Measurements from ENCODE around the gene CDYL2.

DNA sequence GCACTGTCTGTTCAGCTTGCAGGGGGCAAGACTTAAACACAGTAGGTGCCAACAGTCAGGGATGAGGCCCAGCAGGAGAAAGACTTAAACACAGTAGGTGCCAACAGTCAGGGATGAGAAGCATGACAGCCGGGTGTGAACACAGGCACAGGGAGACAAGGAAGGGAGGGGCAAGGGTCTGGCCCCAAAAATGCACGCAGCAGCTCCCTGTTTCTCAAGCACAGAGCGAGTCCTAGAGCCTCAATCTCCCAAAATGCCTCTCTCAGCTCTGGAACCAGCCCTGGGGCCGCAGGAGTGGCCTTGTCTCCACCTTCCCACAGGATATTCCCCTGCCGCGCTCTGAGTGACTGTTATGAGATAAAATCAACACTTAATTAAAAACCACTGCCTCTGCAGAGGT, 197.2 kb downstream of the CDYL2 start:
- TF ChIP-seq, protein P1, sequence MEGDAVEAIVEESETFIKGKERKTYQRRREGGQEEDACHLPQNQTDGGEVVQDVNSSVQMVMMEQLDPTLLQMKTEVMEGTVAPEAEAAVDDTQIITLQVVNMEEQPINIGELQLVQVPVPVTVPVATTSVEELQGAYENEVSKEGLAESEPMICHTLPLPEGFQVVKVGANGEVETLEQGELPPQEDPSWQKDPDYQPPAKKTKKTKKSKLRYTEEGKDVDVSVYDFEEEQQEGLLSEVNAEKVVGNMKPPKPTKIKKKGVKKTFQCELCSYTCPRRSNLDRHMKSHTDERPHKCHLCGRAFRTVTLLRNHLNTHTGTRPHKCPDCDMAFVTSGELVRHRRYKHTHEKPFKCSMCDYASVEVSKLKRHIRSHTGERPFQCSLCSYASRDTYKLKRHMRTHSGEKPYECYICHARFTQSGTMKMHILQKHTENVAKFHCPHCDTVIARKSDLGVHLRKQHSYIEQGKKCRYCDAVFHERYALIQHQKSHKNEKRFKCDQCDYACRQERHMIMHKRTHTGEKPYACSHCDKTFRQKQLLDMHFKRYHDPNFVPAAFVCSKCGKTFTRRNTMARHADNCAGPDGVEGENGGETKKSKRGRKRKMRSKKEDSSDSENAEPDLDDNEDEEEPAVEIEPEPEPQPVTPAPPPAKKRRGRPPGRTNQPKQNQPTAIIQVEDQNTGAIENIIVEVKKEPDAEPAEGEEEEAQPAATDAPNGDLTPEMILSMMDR (IDR thresholded peaks at IDR 0.05), result no peak
- TF ChIP-seq EZH2 (IDR thresholded peaks at IDR 0.05) (no peak), EZH2phosphoT487 (IDR thresholded peaks at IDR 0.05) (no peak)
